H9 (cell line): Measurements from ENCODE around the gene CENPB. TPM values are rescaled to one million over a fixed set of nuclear protein-coding genes. Genes with fewer than 3 reads are reported as not detected.

ENCODE experiments used
- DNase-seq: peaks from one replicate; pipeline ENCODE4 v3.0.0-alpha.2; 2017
- H2AFZ ChIP-seq: one replicate; pipeline ENCODE4 v1.6.1; 2013; ENCODE audit warnings: mild to moderate bottlenecking, low read length, control low read depth, moderate library complexity
- H2AK5ac ChIP-seq: 2 replicates; pipeline ENCODE4 v1.6.1; 2013; ENCODE audit warnings: low read length, control low read depth, mixed read lengths; ENCODE audit not compliant: insufficient read length
- H2BK120ac ChIP-seq: one replicate; pipeline ENCODE4 v1.6.1; 2013; ENCODE audit warnings: low read depth, mild to moderate bottlenecking, low read length, control low read depth, inconsistent platforms; ENCODE audit not compliant: poor library complexity, severe bottlenecking
- H2BK12ac ChIP-seq: 2 replicates; pipeline ENCODE4 v1.6.1; 2013; ENCODE audit warnings: low read length, control low read depth, mixed read lengths, low read depth; ENCODE audit not compliant: insufficient read length
- H2BK15ac ChIP-seq: 2 replicates; pipeline ENCODE4 v1.6.1; 2013; ENCODE audit warnings: low read depth, low read length, control low read depth
- H2BK20ac ChIP-seq: one replicate; pipeline ENCODE4 v1.6.1; 2013; ENCODE audit warnings: low read depth, mild to moderate bottlenecking, low read length, control low read depth, inconsistent platforms; ENCODE audit not compliant: poor library complexity, severe bottlenecking
- H2BK5ac ChIP-seq: 2 replicates; pipeline ENCODE4 v1.6.1; 2013; ENCODE audit warnings: low read length, control low read depth, mixed read lengths; ENCODE audit not compliant: insufficient read length
- H3K14ac ChIP-seq: 2 replicates; pipeline ENCODE4 v1.6.1; 2013; ENCODE audit warnings: low read length, control low read depth; ENCODE audit not compliant: insufficient read depth
- H3K18ac ChIP-seq: 2 replicates; pipeline ENCODE4 v1.6.1; 2013; ENCODE audit warnings: low read depth, mild to moderate bottlenecking, mixed read lengths, low read length, control low read depth; ENCODE audit not compliant: insufficient read length
- H3K23ac ChIP-seq: 2 replicates; pipeline ENCODE4 v1.6.1; 2013; ENCODE audit warnings: low read length, control low read depth, mixed read lengths, low read depth; ENCODE audit not compliant: insufficient read length
- H3K23me2 ChIP-seq: 2 replicates; pipeline ENCODE4 v1.6.1; 2013; ENCODE audit warnings: low read depth, mild to moderate bottlenecking, mixed read lengths, low read length, control low read depth; ENCODE audit not compliant: insufficient read length, poor library complexity, severe bottlenecking
- H3K27ac ChIP-seq: 2 replicates; pipeline ENCODE4 v1.5.1; 2013; ENCODE audit warnings: low read length, control low read depth, mixed read lengths, low read depth; ENCODE audit not compliant: insufficient read length
- H3K27me3 ChIP-seq: 2 replicates; pipeline ENCODE4 v1.6.1; 2013; ENCODE audit warnings: low read length, control low read depth, inconsistent platforms; ENCODE audit not compliant: insufficient read depth
- H3K4ac ChIP-seq: 2 replicates; pipeline ENCODE4 v1.6.1; 2013; ENCODE audit warnings: low read depth, mild to moderate bottlenecking, control low read depth, inconsistent platforms, low read length, moderate library complexity
- H3K4me1 ChIP-seq: 2 replicates; pipeline ENCODE4 v1.6.1; 2013; ENCODE audit warnings: low read length, control low read depth, inconsistent platforms; ENCODE audit not compliant: insufficient read depth
- H3K4me2 ChIP-seq: 2 replicates; pipeline ENCODE4 v1.6.1; 2013; ENCODE audit warnings: low read length, control low read depth, mixed read lengths; ENCODE audit not compliant: insufficient read length, insufficient read depth
- H3K56ac ChIP-seq: 2 replicates; pipeline ENCODE4 v1.6.1; 2013; ENCODE audit warnings: low read depth, mild to moderate bottlenecking, mixed read lengths, low read length, control low read depth; ENCODE audit not compliant: insufficient read length
- H3K79me1 ChIP-seq: 2 replicates; pipeline ENCODE4 v1.6.1; 2013; ENCODE audit warnings: low read depth, mild to moderate bottlenecking, moderate library complexity, low read length, control low read depth, inconsistent platforms; ENCODE audit not compliant: insufficient read depth, poor library complexity, severe bottlenecking
- H3K79me2 ChIP-seq: 2 replicates; pipeline ENCODE4 v1.6.1; 2013; ENCODE audit warnings: low read length, control low read depth, inconsistent platforms; ENCODE audit not compliant: insufficient read depth
- H3K9ac ChIP-seq: 2 replicates; pipeline ENCODE4 v1.6.1; 2013; ENCODE audit warnings: low read length, control low read depth, mixed read lengths; ENCODE audit not compliant: insufficient read length; ENCODE audit errors: extremely low read depth
- H3K9me3 ChIP-seq: one replicate; pipeline ENCODE4 v1.6.1; 2013; ENCODE audit warnings: low read depth, low read length, inconsistent platforms; ENCODE audit not compliant: control insufficient read depth
- H3T11ph ChIP-seq: one replicate; pipeline ENCODE4 v1.6.1; 2013; ENCODE audit warnings: mild to moderate bottlenecking, low read length, control low read depth, inconsistent platforms
- H4K20me1 ChIP-seq: one replicate; pipeline ENCODE4 v1.6.1; 2013; ENCODE audit not compliant: control insufficient read depth, insufficient read length, insufficient read depth
- H4K5ac ChIP-seq: 2 replicates; pipeline ENCODE4 v1.6.1; 2013; ENCODE audit warnings: low read depth, mild to moderate bottlenecking, mixed read lengths, low read length, control low read depth; ENCODE audit not compliant: insufficient read length
- H4K8ac ChIP-seq: replicated peaks from 2 replicates; pipeline ENCODE4 v1.6.1; 2013; ENCODE audit warnings: low read length, control low read depth, mixed read lengths, low read depth; ENCODE audit not compliant: insufficient read length
- H4K91ac ChIP-seq: 2 replicates; pipeline ENCODE4 v1.6.1; 2013; ENCODE audit warnings: low read depth, mild to moderate bottlenecking, moderate library complexity, mixed read lengths, low read length, control low read depth; ENCODE audit not compliant: insufficient read length
- H3K27ac Mint-ChIP-seq, 3 experiments: 2 replicates in 2 of 3; 3 replicates in 1 of 3; pipeline ENCODE4 v1.8.0; 2020 to 2021; ENCODE audit warnings: mixed read lengths in 3 of 3, mild to moderate bottlenecking in 1 of 3, moderate library complexity in 1 of 3
- H3K27me3 Mint-ChIP-seq: 2 replicates; pipeline ENCODE4 v1.8.0; 2021; ENCODE audit warnings: low read depth, mild to moderate bottlenecking, moderate library complexity, mixed read lengths
- H3K36me3 Mint-ChIP-seq, 3 experiments: 2 replicates in 2 of 3; 3 replicates in 1 of 3; pipeline ENCODE4 v1.8.0; 2020 to 2021; ENCODE audit warnings: low read depth in 3 of 3, mixed read lengths in 3 of 3; ENCODE audit not compliant: insufficient read depth in 1 of 3
- H3K4me1 Mint-ChIP-seq, 2 experiments: 2 replicates each; pipeline ENCODE4 v1.8.0; 2020; ENCODE audit warnings: mixed read lengths in 2 of 2
- H3K4me3 Mint-ChIP-seq, 2 experiments: 2 replicates in 1 of 2; 3 replicates in 1 of 2; pipeline ENCODE4 v1.8.0; 2020 to 2021; ENCODE audit warnings: mild to moderate bottlenecking in 2 of 2, mixed read lengths in 2 of 2, moderate library complexity in 1 of 2
- H3K9me3 Mint-ChIP-seq, 2 experiments: 2 replicates in 1 of 2; 3 replicates in 1 of 2; pipeline ENCODE4 v1.8.0; 2020; ENCODE audit warnings: mild to moderate bottlenecking in 2 of 2, mixed read lengths in 2 of 2, moderate library complexity in 1 of 2
- WGBS: extraction: QIAGEN DNeasy Blood & Tissue Kit; methylation state at CpG from one replicate; pipeline ENCODE4 v1.1.7; 2013; ENCODE audit warnings: missing lambda C conversion rate, low lambda C conversion rate, mixed read lengths; ENCODE audit not compliant: insufficient read length; ENCODE audit errors: extremely low coverage; 5-methylcytosine and 5-hydroxymethylcytosine counted together
- total RNA-seq: library from RNA; stranded (reverse); gene quantifications from 2 replicates; pipeline ENCODE4 v1.2.1, GENCODE V29; 2021
- TF ChIP-seq, protein P1 (sequence below): fragments of 200-600 bp; sonication (generic); conservative IDR thresholded peaks from 3 replicates; pipeline ENCODE4 v1.8.0; 2021; ENCODE audit warnings: antibody characterized with exemption, mild to moderate bottlenecking

The CENPB gene
- total RNA-seq, 1 experiment from 2014 or later: 63.1 TPM

DNA sequence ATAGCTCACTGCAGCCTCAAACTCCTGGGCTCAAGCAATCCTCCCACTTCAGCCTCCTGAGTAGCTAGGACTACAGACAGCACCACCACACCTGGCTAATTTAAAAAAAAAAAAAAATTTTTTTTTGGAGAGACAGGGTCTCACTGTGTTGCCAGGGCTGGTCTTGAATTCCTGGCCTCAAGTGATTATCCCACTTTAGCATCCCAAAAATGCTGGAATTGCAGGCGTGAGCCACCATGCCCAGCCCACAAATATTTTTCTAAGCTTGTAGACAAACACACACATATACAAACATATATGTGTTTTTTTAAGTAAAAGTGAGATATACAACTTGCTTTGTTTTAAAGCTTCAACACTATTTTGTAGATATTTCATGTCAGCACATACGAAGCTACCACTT lies 43.3 kb downstream of the CENPB start:
- Histone ChIP-seq H3K79me2 (no peaks in the 10 kb centered on the region), H3K18ac (no peak overlapping the region), H3K27me3 (no peaks in the 10 kb centered on the region), H3K79me1 (no peaks in the 10 kb centered on the region), H3K56ac (no peak overlapping the region), H3T11ph (no peak overlapping the region), H3K4ac (no peak overlapping the region), H2AK5ac (no peak overlapping the region), H2BK20ac (no peak overlapping the region), H3K14ac (no peak overlapping the region), H3K4me2 (no peak overlapping the region), H3K4me1 (peaks cover 3% of the 10 kb centered on the region; the same call in 1 of the 2 replicates), H3K27ac (no peak overlapping the region), H3K9ac (no peak overlapping the region), H4K5ac (no peak overlapping the region), H3K23me2 (peaks cover 11% of the 10 kb centered on the region), H3K23ac (no peak overlapping the region), H2BK12ac (no peak overlapping the region), H4K8ac (no peak overlapping the region), H2BK15ac (no peak overlapping the region), H4K91ac (no peak overlapping the region), H2AFZ (no peak overlapping the region), H2BK120ac (no peak overlapping the region), H2BK5ac (no peak overlapping the region), H3K9me3 (no peaks in the 10 kb centered on the region), H4K20me1 (no peaks in the 10 kb centered on the region)
- no CpG with 5 or more reads among the region's 2 CpGs for WGBS
- H3K27me3 Mint-ChIP-seq: peaks cover 35% of the 10 kb centered on the region
- H3K27ac Mint-ChIP-seq: no peak overlapping the region
- H3K36me3 Mint-ChIP-seq: no peaks in the 10 kb centered on the region
- no peak overlapping the region; a peak in 2 of 5 replicates for H3K4me3 Mint-ChIP-seq
- H3K9me3 Mint-ChIP-seq: no peaks in the 10 kb centered on the region
- peaks cover 17 to 36% of the 10 kb centered on the region in 2 experiments for H3K4me1 Mint-ChIP-seq
- no peak for DNase-seq
- TF ChIP-seq, protein P1, sequence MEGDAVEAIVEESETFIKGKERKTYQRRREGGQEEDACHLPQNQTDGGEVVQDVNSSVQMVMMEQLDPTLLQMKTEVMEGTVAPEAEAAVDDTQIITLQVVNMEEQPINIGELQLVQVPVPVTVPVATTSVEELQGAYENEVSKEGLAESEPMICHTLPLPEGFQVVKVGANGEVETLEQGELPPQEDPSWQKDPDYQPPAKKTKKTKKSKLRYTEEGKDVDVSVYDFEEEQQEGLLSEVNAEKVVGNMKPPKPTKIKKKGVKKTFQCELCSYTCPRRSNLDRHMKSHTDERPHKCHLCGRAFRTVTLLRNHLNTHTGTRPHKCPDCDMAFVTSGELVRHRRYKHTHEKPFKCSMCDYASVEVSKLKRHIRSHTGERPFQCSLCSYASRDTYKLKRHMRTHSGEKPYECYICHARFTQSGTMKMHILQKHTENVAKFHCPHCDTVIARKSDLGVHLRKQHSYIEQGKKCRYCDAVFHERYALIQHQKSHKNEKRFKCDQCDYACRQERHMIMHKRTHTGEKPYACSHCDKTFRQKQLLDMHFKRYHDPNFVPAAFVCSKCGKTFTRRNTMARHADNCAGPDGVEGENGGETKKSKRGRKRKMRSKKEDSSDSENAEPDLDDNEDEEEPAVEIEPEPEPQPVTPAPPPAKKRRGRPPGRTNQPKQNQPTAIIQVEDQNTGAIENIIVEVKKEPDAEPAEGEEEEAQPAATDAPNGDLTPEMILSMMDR: no peak
